GM21381 (cell line): ENCODE data around the gene DNAAF9.
A peak's percentile ranks its signal among the peaks of the same experiment; 100 is the strongest.
"Not testable (repeated sequence)": the region's sequence is repeated elsewhere in the genome, so short reads cannot be mapped to it uniquely, and the experiment has no call there.

ENCODE experiments used
- ATAC-seq: cut with Tn5 transposase; IDR thresholded peaks from one replicate; pipeline ENCODE4 v1.9.1; 2021; ENCODE audit warnings: mild to moderate bottlenecking, moderate library complexity; ENCODE audit not compliant: unreplicated experiment

Gene DNAAF9

GRCh38 chr20:3407040-3407770 lies at the start of gene DNAAF9:
DNAAF9 (minus strand) TSS chr20:3407669; CDS start chr20:3407557, 112 bp downstream.
- peak; percentile 31 for ATAC-seq

GRCh38 chr20:3456648-3457047 lies 49.2 kb upstream of the DNAAF9 start:
- no peak for ATAC-seq

- no peak for ATAC-seq
These were observed 47.4 kb upstream of the DNAAF9 start for GRCh38 chr20:3454831-3455230.

DNA sequence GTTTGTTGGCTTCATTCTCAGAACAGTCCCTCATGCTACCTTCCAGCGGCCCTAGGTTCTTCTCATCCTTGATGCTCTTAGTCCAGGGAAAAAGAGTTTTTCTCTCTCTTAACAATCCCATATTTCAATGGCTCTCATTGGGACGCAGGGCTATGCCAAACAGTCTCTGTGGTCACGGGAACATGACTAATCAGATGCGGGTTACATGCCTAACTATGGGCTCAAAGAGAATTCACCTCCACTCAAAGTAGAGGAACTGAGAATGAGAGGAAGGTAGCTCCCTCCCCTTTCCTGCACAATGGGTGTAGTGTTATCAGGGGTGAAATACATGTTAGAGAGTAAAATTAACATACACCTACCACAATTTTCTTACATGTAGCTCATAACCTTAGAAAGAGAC lies 45.2 kb upstream of the DNAAF9 start:
- ATAC-seq: no peak

DNA sequence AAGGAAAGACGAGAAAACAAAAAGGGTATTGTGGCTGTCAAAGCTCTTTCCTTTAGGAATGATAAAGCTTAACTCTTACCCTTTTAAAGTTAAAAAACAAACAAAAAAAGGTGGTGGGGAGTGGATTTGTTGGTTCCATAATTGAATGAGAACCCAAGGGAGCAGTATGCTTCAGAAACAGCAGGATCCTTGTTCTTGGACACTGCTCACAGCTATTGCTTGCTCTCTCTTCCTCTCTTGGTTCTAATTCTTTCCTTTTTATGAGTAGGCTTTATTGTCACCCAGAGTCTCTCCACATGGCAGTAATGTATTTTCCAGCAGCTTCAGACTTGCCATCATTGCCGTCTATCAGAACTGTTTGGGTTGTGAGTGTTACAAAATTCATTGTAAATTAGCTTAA lies 44.7 kb upstream of the DNAAF9 start:
- no peak for ATAC-seq

- ATAC-seq: no peak
These were observed 41.9 kb upstream of the DNAAF9 start for GRCh38 chr20:3449319-3449718.

DNA sequence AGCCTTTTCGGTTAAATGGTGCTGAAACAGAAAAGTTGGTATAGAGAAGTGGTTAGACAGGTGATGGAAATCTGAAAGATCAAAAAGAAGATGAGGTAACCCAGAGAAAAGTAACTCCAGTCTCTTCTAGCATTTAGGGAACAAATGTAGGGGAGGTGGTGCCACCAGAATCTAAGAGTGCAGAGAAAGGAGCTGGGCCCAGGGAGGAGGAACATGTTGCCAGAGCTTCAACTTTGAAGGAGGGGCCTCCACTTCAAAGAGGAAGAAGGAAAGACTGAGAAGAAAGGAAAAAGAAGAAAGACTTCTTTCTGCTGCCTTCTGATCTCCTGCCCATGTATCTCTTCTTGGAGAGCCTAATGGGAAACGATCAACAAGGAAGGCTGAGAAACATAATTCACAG lies 39.9 kb upstream of the DNAAF9 start:
- no peak for ATAC-seq

DNA sequence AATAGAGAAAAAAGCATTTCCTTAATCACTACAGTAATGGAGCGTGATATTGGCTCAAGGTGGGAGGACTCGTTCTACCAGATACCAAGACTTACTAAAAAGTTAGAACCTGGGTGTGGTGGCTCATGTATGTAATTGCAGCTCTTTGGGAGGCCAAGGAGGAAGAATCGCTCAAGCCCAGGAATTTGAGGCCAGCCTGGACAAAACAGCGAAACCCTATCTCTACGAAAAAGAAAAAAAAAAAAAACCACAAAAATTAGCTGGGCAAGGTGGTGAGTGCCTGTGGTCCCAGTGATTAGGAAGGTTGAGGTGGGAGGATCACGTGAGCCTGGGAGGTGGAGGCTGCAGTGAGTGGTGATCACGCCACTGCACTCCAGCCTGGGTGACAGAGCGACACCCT lies 39.3 kb upstream of the DNAAF9 start:
- ATAC-seq: no peak

DNA sequence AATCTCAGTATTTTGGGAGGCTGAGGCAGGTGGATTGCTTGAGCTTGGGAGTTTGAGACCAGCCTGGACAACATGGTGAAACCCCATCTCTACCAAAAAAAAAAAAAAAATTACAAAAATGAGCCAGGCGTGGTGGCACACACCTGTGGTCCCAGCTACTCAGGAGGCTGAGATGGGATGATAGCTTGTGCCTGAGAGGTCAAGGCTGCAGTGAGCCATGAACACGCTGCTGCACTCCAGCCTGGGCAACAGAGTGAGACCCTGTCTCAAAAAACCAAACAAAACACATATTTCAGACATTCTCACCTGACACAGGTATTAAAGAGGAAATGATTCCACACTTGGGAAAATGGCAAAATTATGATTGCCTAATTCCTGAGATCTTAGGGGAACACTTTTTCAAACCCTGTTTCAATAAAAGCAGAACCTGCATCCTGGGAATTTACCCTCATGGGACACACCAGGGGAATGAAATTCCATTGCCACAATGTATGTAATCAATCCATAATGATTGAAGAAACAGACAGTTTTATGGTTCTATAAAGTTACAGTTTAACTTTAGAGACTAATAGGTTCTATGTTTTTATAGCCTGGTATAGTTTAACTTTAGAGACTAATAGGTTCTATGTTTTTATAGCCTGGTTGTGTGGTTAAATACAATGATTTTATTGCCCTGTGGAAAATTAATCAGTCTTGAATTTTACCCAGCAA lies 29.6 kb upstream of the DNAAF9 start:
- ATAC-seq: no peak

DNA sequence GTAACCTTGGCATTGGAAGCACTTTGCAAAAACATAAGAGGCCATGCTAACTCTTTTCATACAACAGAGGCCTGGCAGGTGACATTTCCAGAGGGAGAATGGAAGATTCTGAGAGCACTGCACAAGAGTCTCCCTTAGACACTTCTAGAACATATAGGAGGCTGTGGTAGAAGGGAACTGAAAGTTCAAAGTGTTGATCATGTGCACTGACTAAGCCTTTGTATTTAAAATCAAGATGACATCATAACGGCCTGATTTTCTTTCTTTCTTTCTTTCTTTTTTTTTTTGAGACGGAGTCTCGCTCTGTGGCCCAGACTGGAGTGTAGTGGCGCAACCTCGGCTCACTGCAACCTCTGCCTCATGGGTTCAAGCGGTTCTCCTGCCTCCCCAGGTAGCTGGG lies 26.8 kb upstream of the DNAAF9 start:
- no peak for ATAC-seq

- no peak for ATAC-seq
These were observed 26.3 kb upstream of the DNAAF9 start for GRCh38 chr20:3433744-3434143.

- ATAC-seq: no peak
These were observed 25.4 kb upstream of the DNAAF9 start for GRCh38 chr20:3432844-3433243.

- ATAC-seq: no peak
These were observed 23.6 kb upstream of the DNAAF9 start for GRCh38 chr20:3431109-3431508.

DNA sequence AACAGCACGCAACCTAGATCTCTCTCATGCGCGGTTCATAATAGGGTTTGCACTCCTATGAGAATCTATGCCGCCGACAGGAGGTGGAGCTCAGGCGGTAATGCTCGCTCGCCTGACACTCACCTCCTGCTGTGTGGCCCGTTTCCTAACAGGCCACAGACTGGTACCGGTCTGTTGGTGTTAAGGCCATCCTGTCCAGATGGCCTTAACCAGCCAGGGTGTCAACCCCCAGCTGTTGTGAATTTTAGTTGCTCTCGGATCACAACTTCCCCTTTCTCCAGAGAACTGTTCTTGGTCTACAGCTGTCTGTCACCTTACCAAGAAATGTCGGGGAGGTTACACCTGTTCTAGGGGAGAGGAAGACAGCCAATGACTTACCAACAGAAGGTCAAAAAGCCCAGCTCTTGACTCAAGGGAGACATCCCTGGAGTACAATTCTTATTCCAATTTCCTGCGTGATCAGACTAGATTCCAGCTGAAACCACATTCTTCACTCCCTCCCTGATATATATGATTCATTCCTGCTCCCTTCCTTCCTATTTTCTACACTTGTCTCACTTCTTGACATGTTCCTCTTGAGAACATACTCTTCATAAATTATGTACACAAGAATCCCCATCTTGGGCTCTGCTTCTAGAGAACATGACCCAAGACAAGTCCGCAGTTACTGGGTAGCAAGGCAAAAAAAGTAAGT lies 23.1 kb upstream of the DNAAF9 start:
- ATAC-seq: peak; percentile 66

- not testable (repeated sequence) for ATAC-seq
These were observed 19.3 kb upstream of the DNAAF9 start for GRCh38 chr20:3426766-3427165.

GRCh38 chr20:3423126-3423525 lies 15.7 kb upstream of the DNAAF9 start:
- ATAC-seq: no peak

- ATAC-seq: no peak
These were observed 14.5 kb upstream of the DNAAF9 start for GRCh38 chr20:3421985-3422384.

GRCh38 chr20:3420211-3420707 lies 12.8 kb upstream of the DNAAF9 start:
- peak; percentile 98 for ATAC-seq

GRCh38 chr20:3418161-3418560 lies 10.7 kb upstream of the DNAAF9 start:
- not testable (repeated sequence) for ATAC-seq

- ATAC-seq: no peak
These were observed 6.7 kb upstream of the DNAAF9 start for GRCh38 chr20:3414122-3414521.

DNA sequence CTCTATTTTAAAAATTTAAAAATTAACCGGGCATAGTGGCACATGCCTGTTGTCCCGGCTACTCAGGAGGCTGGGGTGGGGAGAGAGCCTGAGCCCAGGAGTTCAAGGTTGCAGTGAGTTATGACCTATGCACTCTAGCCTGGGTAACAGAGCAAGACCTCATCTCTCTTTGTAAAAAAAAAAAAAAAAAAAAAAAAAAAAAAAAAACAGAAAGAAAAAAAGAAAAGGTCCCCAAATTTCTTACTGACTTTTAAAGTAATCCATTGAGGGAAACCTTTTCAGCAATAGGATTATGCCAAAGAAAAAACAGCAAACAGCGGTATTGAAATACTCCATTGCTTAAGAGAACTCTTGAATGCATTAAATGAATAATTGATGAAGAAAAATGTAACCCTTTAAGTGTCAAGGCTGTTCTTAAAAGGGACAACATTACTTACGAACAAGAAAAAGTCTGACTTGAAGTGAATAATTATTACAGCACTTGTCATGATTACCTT lies 6.0 kb upstream of the DNAAF9 start:
- ATAC-seq: no peak
